GM12875 (cell line): Measurements from ENCODE around the gene OR14K1.
"Not testable (repeated sequence)": the region's sequence is repeated elsewhere in the genome, so short reads cannot be mapped to it uniquely, and the experiment has no call there.

Experiments
- H3K4me3 ChIP-seq: one replicate; pipeline ENCODE4 v1.5.1; 2011; ENCODE audit warnings: low read depth, low read length, control low read depth
- TF ChIP-seq, protein P1 (sequence below): IDR thresholded peaks from 2 replicates; pipeline ENCODE4 v1.5.1; 2011; ENCODE audit warnings: low read depth, mild to moderate bottlenecking, control low read depth, inconsistent platforms, low read length, moderate library complexity, borderline replicate concordance; ENCODE audit not compliant: insufficient read depth

Gene OR14K1

DNA sequence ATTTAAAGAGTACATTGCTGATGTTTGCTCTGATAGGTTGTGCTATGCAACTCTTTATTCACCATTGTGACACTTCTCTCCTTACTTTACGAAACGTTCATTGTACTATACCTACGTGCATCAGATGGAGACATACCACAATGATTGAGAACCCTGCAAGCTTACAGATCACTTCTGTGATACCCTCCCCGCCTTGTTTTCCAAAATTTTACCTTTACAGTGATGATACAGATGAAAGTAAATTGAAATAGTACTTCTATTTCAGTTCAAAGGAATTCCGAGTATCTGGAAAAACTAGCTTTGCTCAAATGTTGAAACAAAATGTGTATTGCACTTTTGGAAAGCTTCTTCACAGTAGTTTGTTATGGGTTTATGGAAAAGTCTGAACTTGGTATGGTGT, 3.3 kb downstream of the OR14K1 start:
- TF ChIP-seq, protein P1, sequence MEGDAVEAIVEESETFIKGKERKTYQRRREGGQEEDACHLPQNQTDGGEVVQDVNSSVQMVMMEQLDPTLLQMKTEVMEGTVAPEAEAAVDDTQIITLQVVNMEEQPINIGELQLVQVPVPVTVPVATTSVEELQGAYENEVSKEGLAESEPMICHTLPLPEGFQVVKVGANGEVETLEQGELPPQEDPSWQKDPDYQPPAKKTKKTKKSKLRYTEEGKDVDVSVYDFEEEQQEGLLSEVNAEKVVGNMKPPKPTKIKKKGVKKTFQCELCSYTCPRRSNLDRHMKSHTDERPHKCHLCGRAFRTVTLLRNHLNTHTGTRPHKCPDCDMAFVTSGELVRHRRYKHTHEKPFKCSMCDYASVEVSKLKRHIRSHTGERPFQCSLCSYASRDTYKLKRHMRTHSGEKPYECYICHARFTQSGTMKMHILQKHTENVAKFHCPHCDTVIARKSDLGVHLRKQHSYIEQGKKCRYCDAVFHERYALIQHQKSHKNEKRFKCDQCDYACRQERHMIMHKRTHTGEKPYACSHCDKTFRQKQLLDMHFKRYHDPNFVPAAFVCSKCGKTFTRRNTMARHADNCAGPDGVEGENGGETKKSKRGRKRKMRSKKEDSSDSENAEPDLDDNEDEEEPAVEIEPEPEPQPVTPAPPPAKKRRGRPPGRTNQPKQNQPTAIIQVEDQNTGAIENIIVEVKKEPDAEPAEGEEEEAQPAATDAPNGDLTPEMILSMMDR: no peak
- no peak overlapping the region for H3K4me3 ChIP-seq

- not testable (repeated sequence) for H3K4me3 ChIP-seq
These were observed 3.9 kb downstream of the OR14K1 start for GRCh38 chr1:247742215-247742760.

GRCh38 chr1:247746391-247746935, 8.0 kb downstream of the OR14K1 start:
- no peak overlapping the region for H3K4me3 ChIP-seq
- TF ChIP-seq, protein P1: no peak

- TF ChIP-seq, protein P1: no peak
- no peak overlapping the region for H3K4me3 ChIP-seq
These were observed 9.2 kb downstream of the OR14K1 start for GRCh38 chr1:247747616-247748015.

GRCh38 chr1:247748041-247748440, 9.6 kb downstream of the OR14K1 start, which contains the start of gene OR14A2:
OR14A2 (minus strand) TSS chr1:247748141.
- H3K4me3 ChIP-seq: no peak within 1 kb of the TSS
- TF ChIP-seq, protein P1: no peak

- TF ChIP-seq, protein P1: no peak
- H3K4me3 ChIP-seq: no peak overlapping the region
These were observed 11.5 kb downstream of the OR14K1 start for GRCh38 chr1:247749870-247750269.

DNA sequence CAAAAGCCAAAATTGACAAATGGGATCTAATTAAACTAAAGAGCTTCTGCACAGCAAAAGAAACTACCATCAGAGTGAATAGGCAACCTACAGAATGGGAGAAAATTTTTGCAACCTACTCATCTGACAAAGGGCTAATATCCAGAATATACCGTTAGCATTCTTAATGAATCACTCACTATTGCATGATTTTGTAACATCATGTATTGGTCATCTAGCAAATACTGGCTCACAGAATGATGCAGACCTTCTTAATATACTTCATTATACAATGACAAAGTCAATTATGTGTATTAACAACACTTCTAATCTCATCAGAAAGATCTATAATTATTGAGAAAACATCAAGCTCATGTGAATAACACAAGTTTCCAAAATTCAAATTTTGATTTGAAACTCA, 15.9 kb downstream of the OR14K1 start:
- H3K4me3 ChIP-seq: not testable (repeated sequence)

GRCh38 chr1:247760456-247760855, 22.0 kb downstream of the OR14K1 start, which contains the start of gene OR1C1:
OR1C1 (minus strand) TSS chr1:247760556; CDS start chr1:247758406, 2,150 bp downstream.
- H3K4me3 ChIP-seq: no peak within 1 kb of the TSS
- TF ChIP-seq, protein P1: no peak
